Liver (tissue), 9 donors: ENCODE measurements around the gene DPEP2. TPM values are rescaled to one million over a fixed set of nuclear protein-coding genes. Genes with fewer than 3 reads are reported as not detected.

Experiments used
- DNase-seq: peaks from one replicate; pipeline ENCODE4 v3.0.0-alpha.2; 2017; ENCODE audit warnings: low spot score
- H3K27ac ChIP-seq, 2 donors: one replicate each; pipeline ENCODE4 v1.7.0; 2013; ENCODE audit warnings: inconsistent platforms in 2 of 2, low read length in 2 of 2, control low read depth in 1 of 2, low read depth in 1 of 2, mild to moderate bottlenecking in 1 of 2
- H3K27me3 ChIP-seq, 4 donors: one replicate each; pipeline versions ENCODE4 v1.6.1 to v1.7.0; 2013; ENCODE audit warnings: low read length in 3 of 4, inconsistent platforms in 1 of 4, mild to moderate bottlenecking in 1 of 4, moderate library complexity in 1 of 4; ENCODE audit not compliant: control insufficient read depth in 4 of 4, insufficient read depth in 4 of 4
- H3K36me3 ChIP-seq, 4 donors: one replicate each; pipeline versions ENCODE4 v1.6.1 to v1.7.0; 2013; ENCODE audit warnings: low read length in 3 of 4, mild to moderate bottlenecking in 3 of 4, low read depth in 1 of 4, moderate library complexity in 1 of 4; ENCODE audit not compliant: control insufficient read depth in 4 of 4, insufficient read depth in 3 of 4
- H3K4me1 ChIP-seq, 4 donors: one replicate each; pipeline versions ENCODE4 v1.6.1 to v1.7.0; 2013; ENCODE audit warnings: low read length in 3 of 4, mild to moderate bottlenecking in 3 of 4, moderate library complexity in 1 of 4; ENCODE audit not compliant: control insufficient read depth in 4 of 4, insufficient read depth in 4 of 4
- H3K4me3 ChIP-seq, 3 donors: one replicate each; pipeline versions ENCODE4 v1.6.1 to v1.7.0; 2013; ENCODE audit warnings: low read length in 3 of 3, control low read depth in 1 of 3, low read depth in 1 of 3, mild to moderate bottlenecking in 1 of 3
- H3K9ac ChIP-seq, 2 donors: one replicate each; pipeline ENCODE4 v1.7.0; 2013; ENCODE audit warnings: low read length in 2 of 2, mild to moderate bottlenecking in 2 of 2, moderate library complexity in 2 of 2, control low read depth in 1 of 2, low read depth in 1 of 2
- H3K9me3 ChIP-seq, 4 donors: one replicate each; pipeline versions ENCODE4 v1.6.1 to v1.7.0; 2013; ENCODE audit warnings: low read length in 3 of 4; ENCODE audit not compliant: control insufficient read depth in 4 of 4
- ATF3 ChIP-seq: IDR thresholded peaks from 2 replicates; pipeline ENCODE4 v1.6.1; 2016; ENCODE audit warnings: antibody characterized with exemption
- CTCF ChIP-seq: fragments of 150-350 bp; IDR thresholded peaks from 2 replicates; pipeline ENCODE4 v1.5.1; 2017; ENCODE audit warnings: improper control_type of control experiment, low read depth, low read length; ENCODE audit not compliant: missing input control
- EGR1 ChIP-seq, 2 donors: IDR thresholded peaks; 2 replicates each; pipeline ENCODE4 v1.6.1; 2016 to 2018; ENCODE audit warnings: antibody characterized with exemption in 2 of 2, low read depth in 2 of 2
- FOXA1 ChIP-seq: IDR thresholded peaks from 2 replicates; pipeline ENCODE4 v1.6.1; 2016; ENCODE audit warnings: antibody characterized with exemption
- FOXA2 ChIP-seq: IDR thresholded peaks from 2 replicates; pipeline ENCODE4 v1.6.1; 2016; ENCODE audit warnings: antibody characterized with exemption
- GABPA ChIP-seq, 2 donors: IDR thresholded peaks in 1 of 2; conservative IDR thresholded peaks in 1 of 2; 2 replicates each; pipeline ENCODE4 v1.6.1; 2016; ENCODE audit warnings: antibody characterized with exemption in 2 of 2, mild to moderate bottlenecking in 1 of 2, moderate library complexity in 1 of 2
- HNF4G ChIP-seq: IDR thresholded peaks from 2 replicates; pipeline ENCODE4 v1.6.1; 2016; ENCODE audit warnings: antibody characterized with exemption
- MAX ChIP-seq: IDR thresholded peaks from 2 replicates; pipeline ENCODE4 v1.6.1; 2016; ENCODE audit warnings: antibody characterized with exemption
- RAD21 ChIP-seq, 2 donors: IDR thresholded peaks; 2 replicates each; pipeline ENCODE4 v1.6.1; 2016; ENCODE audit warnings: antibody characterized with exemption in 2 of 2, mild to moderate bottlenecking in 2 of 2
- REST ChIP-seq: IDR thresholded peaks from 2 replicates; pipeline ENCODE4 v1.6.1; 2016; ENCODE audit warnings: antibody characterized with exemption, mild to moderate bottlenecking
- RXRA ChIP-seq, 2 donors: IDR thresholded peaks; 2 replicates each; pipeline ENCODE4 v1.6.1; 2017 to 2018; ENCODE audit warnings: antibody characterized with exemption in 2 of 2, mild to moderate bottlenecking in 1 of 2
- TAF1 ChIP-seq: conservative IDR thresholded peaks from 2 replicates; pipeline ENCODE4 v1.6.1; 2016; ENCODE audit warnings: antibody characterized with exemption, mild to moderate bottlenecking
- YY1 ChIP-seq: IDR thresholded peaks from 2 replicates; pipeline ENCODE4 v1.6.1; 2016; ENCODE audit warnings: antibody characterized with exemption, mild to moderate bottlenecking
- ZBTB33 ChIP-seq: IDR thresholded peaks from 2 replicates; pipeline ENCODE4 v1.6.1; 2016; ENCODE audit warnings: antibody characterized with exemption
- WGBS: extraction: QIAGEN DNeasy Blood & Tissue Kit; methylation state at CpG from one replicate; pipeline ENCODE4 v1.1.7; 2013; 5-methylcytosine and 5-hydroxymethylcytosine counted together
- polyA plus RNA-seq, 2 donors: library from polyadenylated mRNA; stranded (reverse) in 1 of 2; unstranded in 1 of 2; fragments of 200-250 nt in 1 of 2; fragments of >200 nt in 1 of 2; fragmentation: Nextera tagmentation in 1 of 2; extraction: Ambion mirVana in 1 of 2; gene quantifications; one replicate each; pipeline versions ENCODE4 v1.2.1 to v1.2.3, GENCODE V29; 2013 to 2015
- total RNA-seq, 2 donors: library from RNA; depleted of rRNA; stranded (reverse); fragments of >200 nt; gene quantifications; one replicate each; pipeline ENCODE4 v1.2.3, GENCODE V29; 2014
- donor health status: healthy.
- donor health status: healthy.
- donor health status: healthy.
- donor health status: healthy.
- donor health status: healthy.

The DPEP2 gene
- total and polyA plus RNA-seq, 4 donors = 1.4 to 2.4 (median 1.9) TPM

GRCh38 chr16:67992661-67993206 lies 6.5 kb downstream of the DPEP2 start:
- peaks cover 2 to 11% (median 7%) of the 10 kb centered on the region in 4 donors for H3K4me1 ChIP-seq
- no peaks in the 10 kb centered on the region for H3K9me3 ChIP-seq
- DNase-seq = no peak
- H3K27ac ChIP-seq = no peak overlapping the region
- no peaks in the 10 kb centered on the region for H3K36me3 ChIP-seq
- no peaks in the 10 kb centered on the region for H3K27me3 ChIP-seq
- TF ChIP-seq ZBTB33 (no peak), REST (no peak), YY1 (no peak), RXRA (IDR thresholded peaks at IDR 0.05) (no peak), FOXA1 (no peak), GABPA (IDR thresholded peaks at IDR 0.05 in 1 of 2, conservative IDR thresholded peaks at IDR 0.05 in 1 of 2) (no peak), MAX (no peak), FOXA2 (no peak), ATF3 (no peak), TAF1 (no peak), HNF4G (no peak), CTCF (no peak), EGR1 (IDR thresholded peaks at IDR 0.05; ENCODE audit: low read depth in 2 of 2) (no peak)
- 72% methylated on average over 20 of the region's 20 CpGs for WGBS
- no peak overlapping the region for H3K4me3 ChIP-seq
- H3K9ac ChIP-seq = no peak overlapping the region

- WGBS = 76% methylated on average over 6 of the region's 6 CpGs
- no peak overlapping the region for H3K27ac ChIP-seq
- TF ChIP-seq HNF4G (no peak), RAD21 (IDR thresholded peaks at IDR 0.05) (peak in 1 of 2 donors; percentile 27)
- no peaks in the 10 kb centered on the region for H3K27me3 ChIP-seq
- H3K4me3 ChIP-seq = no peak overlapping the region
- no peak overlapping the region for H3K9ac ChIP-seq
- no peaks in the 10 kb centered on the region for H3K9me3 ChIP-seq
- H3K36me3 ChIP-seq = no peaks in the 10 kb centered on the region
- H3K4me1 ChIP-seq = peaks cover 2 to 11% (median 7%) of the 10 kb centered on the region in 4 donors
- DNase-seq = no peak
Observed at GRCh38 chr16:67990018-67990386, 9.3 kb downstream of the DPEP2 start.
